ENCODE data around the gene ZNG1F. TPM values are rescaled to one million over a fixed set of nuclear protein-coding genes. Genes with fewer than 3 reads are reported as not detected.
"Not testable (repeated sequence)": the region's sequence is repeated elsewhere in the genome, so short reads cannot be mapped to it uniquely, and the experiment has no call there.

ZNG1F gene
- total RNA-seq, 2 experiments from 2014 or later = 7.2 to 13.3 TPM

DNA sequence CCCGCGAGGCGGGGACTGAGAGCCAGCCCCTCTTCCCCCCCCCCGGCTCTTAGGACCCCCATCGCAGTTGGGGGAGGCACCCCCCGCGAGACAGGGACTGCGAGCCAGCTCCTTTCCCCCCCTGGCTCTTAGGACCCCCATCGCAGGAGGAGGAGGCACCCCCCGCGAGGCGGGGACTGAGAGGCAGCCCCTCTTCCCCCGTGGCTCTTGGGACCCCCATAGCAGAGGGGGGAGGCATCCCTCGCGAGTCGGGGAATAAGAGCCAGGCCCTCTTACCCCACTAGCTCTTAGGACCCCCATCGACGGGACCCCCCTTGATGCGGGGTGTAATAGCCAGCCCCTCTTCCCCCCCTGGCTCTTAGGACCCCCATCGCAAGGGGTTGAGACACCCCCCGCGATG, 80.3 kb downstream of the ZNG1F start:
- H3K36me3 Mint-ChIP-seq (ENCODE audit: low read depth); H3K27ac Mint-ChIP-seq; DNase-seq; H3K27me3 Mint-ChIP-seq; H3K9me3 Mint-ChIP-seq; CTCF ChIA-PET; POLR2A ChIA-PET; H3K4me1 Mint-ChIP-seq; H3K4me3 Mint-ChIP-seq: not testable (repeated sequence)

DNA sequence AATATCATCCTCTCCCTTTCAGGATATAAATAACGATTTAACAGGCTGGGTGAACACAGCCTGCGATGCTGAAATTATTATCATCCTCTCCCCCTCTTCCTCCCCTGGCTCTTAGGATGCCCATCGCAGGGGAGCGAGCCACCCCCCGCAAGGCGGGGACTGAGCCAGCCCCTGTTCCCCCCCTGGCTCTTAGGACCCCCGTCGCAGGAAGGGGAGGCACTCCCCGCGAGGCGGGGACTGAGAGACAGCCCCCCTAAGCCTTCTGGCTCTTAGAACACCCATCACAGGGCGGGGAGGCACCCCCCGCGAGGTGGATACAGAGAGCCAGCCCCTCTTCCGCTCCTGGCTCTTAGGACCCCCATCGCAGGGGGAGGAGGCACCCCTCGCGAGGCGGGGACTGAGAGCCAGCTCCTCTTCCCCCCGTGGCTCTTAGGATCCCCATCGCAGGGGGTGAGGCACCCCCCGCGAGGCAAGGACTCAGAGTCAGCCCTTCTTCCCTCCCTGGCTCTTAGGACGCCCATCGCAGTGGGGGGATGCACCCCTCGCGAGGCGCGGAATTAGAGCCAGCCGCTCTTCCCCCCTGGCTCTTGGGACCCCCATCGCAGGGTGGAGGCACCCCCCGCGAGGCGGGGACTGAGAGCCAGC, 82.5 kb downstream of the ZNG1F start:
- H3K9me3 Mint-ChIP-seq; H3K27me3 Mint-ChIP-seq; DNase-seq; H3K27ac Mint-ChIP-seq; H3K36me3 Mint-ChIP-seq (ENCODE audit: low read depth); H3K4me1 Mint-ChIP-seq; CTCF ChIA-PET; POLR2A ChIA-PET; H3K4me3 Mint-ChIP-seq: not testable (repeated sequence)

DNA sequence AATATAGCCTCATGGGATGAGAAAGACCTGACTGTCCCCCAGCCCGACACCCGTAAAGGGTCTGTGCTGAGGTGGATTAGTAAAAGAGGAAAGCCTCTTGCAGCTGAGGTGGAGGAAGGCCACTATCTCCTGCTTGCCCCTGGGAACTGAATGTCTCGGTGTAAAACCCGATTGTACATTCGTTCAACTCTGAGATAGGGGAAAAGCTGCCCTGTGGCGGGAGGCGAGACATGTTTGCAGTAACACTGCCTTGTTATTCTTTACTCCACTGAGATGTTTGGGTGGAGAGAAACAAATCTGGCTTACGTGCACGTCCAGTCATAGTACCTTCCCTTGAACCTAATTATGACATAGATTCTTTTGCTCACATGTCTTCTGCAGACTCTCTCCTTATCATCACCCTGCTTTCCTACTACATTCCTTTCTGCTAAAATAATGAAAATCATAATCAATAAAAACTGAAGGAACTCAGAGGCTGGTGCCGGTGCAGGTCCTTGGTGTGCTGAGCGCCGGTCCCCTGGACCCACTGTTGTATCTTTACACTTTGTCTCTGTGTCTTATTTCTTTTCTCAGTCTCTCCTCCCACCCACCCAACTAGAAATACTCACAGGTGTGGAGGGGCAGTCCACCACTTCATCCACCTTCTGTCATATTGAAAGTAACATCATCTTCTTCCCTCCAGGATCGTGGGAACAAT, 83.4 kb downstream of the ZNG1F start:
- H3K4me3 Mint-ChIP-seq; H3K27me3 Mint-ChIP-seq; POLR2A ChIA-PET; H3K4me1 Mint-ChIP-seq; H3K36me3 Mint-ChIP-seq (ENCODE audit: low read depth); CTCF ChIA-PET; DNase-seq; H3K27ac Mint-ChIP-seq; H3K9me3 Mint-ChIP-seq: not testable (repeated sequence)

- H3K4me3 Mint-ChIP-seq; H3K27me3 Mint-ChIP-seq; POLR2A ChIA-PET; H3K36me3 Mint-ChIP-seq (ENCODE audit: low read depth); H3K9me3 Mint-ChIP-seq; CTCF ChIA-PET; H3K27ac Mint-ChIP-seq; DNase-seq; H3K4me1 Mint-ChIP-seq: not testable (repeated sequence)
These were observed 84.6 kb downstream of the ZNG1F start for GRCh38 chr9:41104542-41104941.

DNA sequence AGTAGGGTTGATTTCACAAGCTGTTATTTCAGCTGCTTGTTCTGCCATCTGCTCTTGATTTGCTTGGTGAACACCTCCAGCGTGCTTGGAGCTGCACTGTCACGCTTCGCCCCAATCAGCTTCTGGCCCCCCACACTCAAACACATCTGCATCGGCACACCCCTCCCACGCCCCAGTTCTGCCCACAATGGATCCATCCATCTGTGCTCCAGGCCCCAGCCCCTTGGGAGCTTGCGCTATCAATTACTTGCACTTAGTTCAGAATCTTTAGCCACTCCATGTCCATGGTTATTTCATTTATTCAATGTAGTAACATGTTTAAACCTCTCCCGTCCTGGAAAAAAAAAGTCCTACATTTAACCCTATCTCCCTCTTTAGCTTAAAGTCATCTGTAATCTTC, 88.6 kb downstream of the ZNG1F start:
- H3K36me3 Mint-ChIP-seq (ENCODE audit: low read depth); CTCF ChIA-PET; DNase-seq; H3K4me3 Mint-ChIP-seq; H3K27ac Mint-ChIP-seq; H3K27me3 Mint-ChIP-seq; H3K9me3 Mint-ChIP-seq; H3K4me1 Mint-ChIP-seq; POLR2A ChIA-PET: not testable (repeated sequence)

- CTCF ChIA-PET; H3K4me3 Mint-ChIP-seq; H3K9me3 Mint-ChIP-seq; H3K27me3 Mint-ChIP-seq; POLR2A ChIA-PET; H3K27ac Mint-ChIP-seq; H3K36me3 Mint-ChIP-seq (ENCODE audit: low read depth); H3K4me1 Mint-ChIP-seq; DNase-seq: not testable (repeated sequence)
These were observed 90.4 kb downstream of the ZNG1F start for GRCh38 chr9:41098759-41099158.

- DNase-seq; H3K27me3 Mint-ChIP-seq; H3K27ac Mint-ChIP-seq; H3K4me3 Mint-ChIP-seq; H3K9me3 Mint-ChIP-seq; H3K36me3 Mint-ChIP-seq (ENCODE audit: low read depth); POLR2A ChIA-PET; CTCF ChIA-PET; H3K4me1 Mint-ChIP-seq: not testable (repeated sequence)
These were observed 94.1 kb downstream of the ZNG1F start for GRCh38 chr9:41095060-41095459.

- H3K9me3 Mint-ChIP-seq; H3K36me3 Mint-ChIP-seq (ENCODE audit: low read depth); H3K4me3 Mint-ChIP-seq: not testable (repeated sequence)
These were observed 94.9 kb downstream of the ZNG1F start for GRCh38 chr9:41094010-41094773.

DNA sequence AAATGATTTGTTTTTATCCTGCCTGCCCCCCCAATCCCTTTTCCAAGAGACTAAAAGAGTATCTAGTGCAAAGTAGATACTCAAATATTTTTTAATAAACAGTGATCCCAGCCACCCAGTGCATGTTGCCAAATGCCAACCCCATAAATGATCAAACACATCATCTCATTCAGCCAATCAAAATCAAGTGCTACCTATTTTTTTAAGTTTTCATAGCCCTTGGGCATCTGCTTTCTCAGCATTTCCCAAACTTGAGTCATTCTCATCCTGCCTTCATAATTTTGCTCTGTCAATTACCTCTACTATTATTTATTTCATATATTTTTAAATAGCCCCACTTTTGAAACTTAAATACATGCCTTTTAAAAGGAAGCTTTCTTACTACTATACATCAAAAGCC, 98.2 kb downstream of the ZNG1F start:
- H3K27ac Mint-ChIP-seq; DNase-seq; H3K4me1 Mint-ChIP-seq; POLR2A ChIA-PET; CTCF ChIA-PET; H3K36me3 Mint-ChIP-seq (ENCODE audit: low read depth); H3K4me3 Mint-ChIP-seq; H3K9me3 Mint-ChIP-seq: not testable (repeated sequence)
- peaks cover 16% of the 10 kb centered on the region for H3K27me3 Mint-ChIP-seq

More at GRCh38 chr9:41094010-41094773, 94.9 kb downstream of the ZNG1F start:
- CTCF ChIA-PET, H3K4me1 Mint-ChIP-seq, H3K27ac Mint-ChIP-seq, DNase-seq, POLR2A ChIA-PET, H3K27me3 Mint-ChIP-seq: not testable (repeated sequence)

GRCh38 chr9:41090386-41090785, 98.7 kb downstream of the ZNG1F start:
- H3K4me1 Mint-ChIP-seq; H3K4me3 Mint-ChIP-seq; CTCF ChIA-PET; H3K9me3 Mint-ChIP-seq; H3K36me3 Mint-ChIP-seq (ENCODE audit: low read depth); H3K27ac Mint-ChIP-seq; POLR2A ChIA-PET; DNase-seq: not testable (repeated sequence)
- H3K27me3 Mint-ChIP-seq = peaks cover 19% of the 10 kb centered on the region

- H3K36me3 Mint-ChIP-seq (ENCODE audit: low read depth); POLR2A ChIA-PET; H3K27ac Mint-ChIP-seq; H3K4me3 Mint-ChIP-seq; H3K4me1 Mint-ChIP-seq; CTCF ChIA-PET; H3K9me3 Mint-ChIP-seq; DNase-seq: not testable (repeated sequence)
- H3K27me3 Mint-ChIP-seq = peaks cover 21% of the 10 kb centered on the region
These were observed 100.6 kb downstream of the ZNG1F start for GRCh38 chr9:41088450-41089059.

- H3K4me1 Mint-ChIP-seq; H3K4me3 Mint-ChIP-seq; CTCF ChIA-PET; H3K9me3 Mint-ChIP-seq; H3K36me3 Mint-ChIP-seq (ENCODE audit: low read depth); POLR2A ChIA-PET; H3K27ac Mint-ChIP-seq; DNase-seq: not testable (repeated sequence)
- peaks cover 21% of the 10 kb centered on the region for H3K27me3 Mint-ChIP-seq
These were observed 101.2 kb downstream of the ZNG1F start for GRCh38 chr9:41087929-41088328.

DNA sequence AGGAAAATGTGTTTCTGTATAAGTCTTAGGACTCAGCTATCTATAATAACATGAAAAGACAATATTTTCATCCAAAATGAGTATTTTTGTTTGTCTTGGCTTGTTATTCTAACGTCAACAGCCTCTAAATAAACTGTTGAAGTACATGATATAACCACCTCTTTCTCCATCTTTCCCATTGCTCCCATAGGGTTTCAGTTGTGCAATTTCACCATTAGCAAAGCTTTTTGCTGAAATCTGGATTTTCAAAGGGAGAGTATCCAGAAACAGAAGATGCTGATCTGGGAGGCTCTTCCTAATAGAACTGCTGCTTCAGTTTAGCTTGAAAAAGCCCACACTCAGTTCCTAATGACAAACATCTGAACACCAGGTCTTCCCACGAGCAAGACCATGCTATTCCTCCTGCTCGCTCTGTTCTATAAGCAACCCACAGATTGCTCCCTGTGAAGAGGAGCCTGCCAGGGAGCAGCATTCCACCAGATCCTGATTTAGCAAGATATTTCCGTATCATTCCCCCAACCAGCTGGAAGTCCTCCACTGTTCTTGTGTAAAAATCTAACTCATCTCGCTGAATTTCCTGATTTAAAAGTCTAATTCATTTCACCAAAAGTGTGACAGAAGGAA, 101.8 kb downstream of the ZNG1F start:
- H3K4me1 Mint-ChIP-seq; CTCF ChIA-PET; H3K27ac Mint-ChIP-seq; H3K4me3 Mint-ChIP-seq; H3K9me3 Mint-ChIP-seq; H3K36me3 Mint-ChIP-seq (ENCODE audit: low read depth); DNase-seq; POLR2A ChIA-PET: not testable (repeated sequence)
- peaks cover 28% of the 10 kb centered on the region for H3K27me3 Mint-ChIP-seq

Measured in activated CD4-positive, alpha-beta T cell treated with anti-CD3 and anti-CD28 coated beads, Interleukin-2, amount 10 ng/mL, durations not matched to agents 7 days and 5 days (primary cell).